NT2/D1 (cell line): ENCODE measurements around the gene C4B.

Source experiments
- SUZ12 ChIP-seq: IDR thresholded peaks from 2 replicates; pipeline ENCODE4 v1.6.1; 2011; ENCODE audit not compliant: insufficient read length, insufficient read depth; ENCODE audit errors: extremely low read depth
- YY1 ChIP-seq: IDR thresholded peaks from 2 replicates; pipeline ENCODE4 v1.6.1; 2011; ENCODE audit not compliant: insufficient read length, insufficient read depth
- ZNF274 ChIP-seq: IDR thresholded peaks from 2 replicates; pipeline ENCODE4 v1.6.1; 2011; ENCODE audit warnings: mild to moderate bottlenecking, low read depth, low read length

DNA sequence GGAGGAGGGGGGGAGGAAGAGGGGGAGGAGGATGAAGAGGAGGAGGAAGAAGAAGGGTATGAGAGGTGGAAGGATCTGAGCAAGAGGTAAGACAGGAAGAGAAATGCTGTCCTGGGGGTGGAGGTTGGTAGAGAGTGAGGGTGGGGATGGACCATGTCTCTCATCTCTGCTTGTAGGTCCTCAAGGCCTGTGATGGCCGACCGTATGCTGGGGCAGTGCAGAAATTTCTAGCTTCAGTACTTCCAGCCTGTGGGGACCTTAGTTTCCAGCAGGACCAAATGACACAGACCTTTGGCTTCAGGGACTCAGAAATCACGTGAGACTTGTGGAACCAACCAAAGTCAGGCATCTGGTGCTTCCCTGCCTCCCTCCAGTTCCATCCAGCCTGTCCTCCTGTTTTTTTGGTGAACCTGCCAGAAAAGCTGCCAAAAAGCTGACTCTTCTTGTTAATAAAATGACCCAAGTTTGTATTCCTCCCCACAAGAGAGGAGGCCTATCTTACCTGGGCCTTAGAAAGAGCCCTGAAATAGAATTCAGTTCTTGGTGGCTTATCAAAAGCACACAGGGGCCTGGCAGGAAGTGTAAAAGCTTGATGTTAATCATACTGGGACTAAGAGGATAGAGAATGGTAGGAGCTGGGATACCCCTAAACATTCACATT is 35.2 kb upstream of the C4B start:
- TF ChIP-seq ZNF274 (no peak), YY1 (no peak), SUZ12 (no peak)
